Sigmoid colon (tissue), 7 donors: Measurements from ENCODE around the gene TNFRSF13B. TPM values are rescaled to one million over a fixed set of nuclear protein-coding genes. Genes with fewer than 3 reads are reported as not detected.

Experiments used
- DNase-seq: peaks from one replicate; pipeline ENCODE4 v3.0.0-alpha.2; 2019
- H3K27ac ChIP-seq, 4 donors: fragments of 200-600 bp; sonication (generic); one replicate each; pipeline ENCODE4 v1.5.1; 2016 to 2019; ENCODE audit warnings: mild to moderate bottlenecking in 1 of 4
- H3K27me3 ChIP-seq, 3 donors: fragments of 200-600 bp; sonication (generic); one replicate each; pipeline ENCODE4 v1.5.1; 2019; ENCODE audit warnings: mild to moderate bottlenecking in 1 of 3
- H3K36me3 ChIP-seq, 4 donors: fragments of 200-600 bp; sonication (generic); one replicate each; pipeline ENCODE4 v1.5.1; 2016 to 2019
- H3K4me1 ChIP-seq, 4 donors: fragments of 200-600 bp; sonication (generic); one replicate each; pipeline ENCODE4 v1.5.1; 2017 to 2019
- H3K4me3 ChIP-seq, 4 donors: fragments of 200-600 bp; sonication (generic); one replicate each; pipeline ENCODE4 v1.5.1; 2017 to 2019; ENCODE audit warnings: mild to moderate bottlenecking in 2 of 4, moderate library complexity in 1 of 4
- H3K9me3 ChIP-seq, 4 donors: fragments of 200-600 bp in 3 of 4; sonication (generic) in 3 of 4; one replicate each; pipeline versions ENCODE4 v1.5.1 to v1.6.1; 2013 to 2019
- CTCF ChIP-seq, 4 experiments: fragments of 450-650 bp in 3 of 4; fragments of 200-600 bp in 1 of 4; IDR thresholded peaks; one replicate each; pipeline ENCODE4 v1.5.1; 2016 to 2019; ENCODE audit warnings: antibody characterized with exemption in 4 of 4, mild to moderate bottlenecking in 3 of 4, moderate library complexity in 2 of 4
- EP300 ChIP-seq, 4 donors: sonication (generic); formaldehyde crosslinking; IDR thresholded peaks; one replicate each; pipeline ENCODE4 v1.6.1; 2017; ENCODE audit warnings: antibody characterized with exemption in 4 of 4
- POLR2A ChIP-seq, 2 donors: fragments of 450-650 bp; IDR thresholded peaks; one replicate each; pipeline ENCODE4 v1.6.1; 2016; ENCODE audit warnings: antibody characterized with exemption in 2 of 2, mild to moderate bottlenecking in 2 of 2, moderate library complexity in 2 of 2
- POLR2AphosphoS5 ChIP-seq, 4 donors: sonication (generic); formaldehyde crosslinking; IDR thresholded peaks; one replicate each; pipeline ENCODE4 v1.6.1; 2017; ENCODE audit warnings: antibody characterized with exemption in 4 of 4
- WGBS, 2 donors: extraction: QIAGEN DNeasy Blood & Tissue Kit; methylation state at CpG; one replicate each; pipeline ENCODE4 v1.1.7; 2013; 5-methylcytosine and 5-hydroxymethylcytosine counted together
- intact Hi-C: fragments of 100-400 bp; cut with DNase I; formaldehyde crosslinking; loops from one replicate; pipeline ENCODE4 v1.15.1; 2023
- polyA plus RNA-seq, 3 donors: library from polyadenylated mRNA; stranded (reverse); fragments of 200-250 nt; gene quantifications; one replicate each; pipeline ENCODE4 v1.2.3, GENCODE V29; 2013
- total RNA-seq, 4 donors: library from RNA; depleted of rRNA; stranded (reverse); fragments of >200 nt; gene quantifications; one replicate each; pipeline ENCODE4 v1.1.0, GENCODE V29; 2016
- donor health status: healthy with polysubstance abuse.
- donor health status: Bipolar disorder and iron deficiency.
- donor health status: healthy.

Gene TNFRSF13B
- total and polyA plus RNA-seq, 7 donors: 15.2 TPM; not detected in 6

GRCh38 chr17:16912021-16912962 lies 59.6 kb downstream of the TNFRSF13B start:
- TF ChIP-seq POLR2A (IDR thresholded peaks at IDR 0.05): no peak
- no peak for TF ChIP-seq POLR2AphosphoS5 (IDR thresholded peaks at IDR 0.05)
- TF ChIP-seq EP300 (IDR thresholded peaks at IDR 0.05): no peak
- TF ChIP-seq CTCF (IDR thresholded peaks at IDR 0.05): no peak
- intact Hi-C loops: no loop called here
- H3K27ac ChIP-seq: no peak overlapping the region
- DNase-seq: peak; percentile 48
- no peaks in the 10 kb centered on the region for H3K27me3 ChIP-seq
- no peak overlapping the region for H3K4me3 ChIP-seq
- no peaks in the 10 kb centered on the region for H3K36me3 ChIP-seq
- no peaks in the 10 kb centered on the region for H3K9me3 ChIP-seq
- no peaks in the 10 kb centered on the region for H3K4me1 ChIP-seq
- WGBS, 2 donors: 85 to 92% methylated on average over 17 of the region's 17 CpGs

- WGBS, 2 donors: 83 to 88% methylated on average over 17 of the region's 17 CpGs
- no peak for DNase-seq
These were observed 60.6 kb downstream of the TNFRSF13B start for GRCh38 chr17:16911141-16911937.

DNA sequence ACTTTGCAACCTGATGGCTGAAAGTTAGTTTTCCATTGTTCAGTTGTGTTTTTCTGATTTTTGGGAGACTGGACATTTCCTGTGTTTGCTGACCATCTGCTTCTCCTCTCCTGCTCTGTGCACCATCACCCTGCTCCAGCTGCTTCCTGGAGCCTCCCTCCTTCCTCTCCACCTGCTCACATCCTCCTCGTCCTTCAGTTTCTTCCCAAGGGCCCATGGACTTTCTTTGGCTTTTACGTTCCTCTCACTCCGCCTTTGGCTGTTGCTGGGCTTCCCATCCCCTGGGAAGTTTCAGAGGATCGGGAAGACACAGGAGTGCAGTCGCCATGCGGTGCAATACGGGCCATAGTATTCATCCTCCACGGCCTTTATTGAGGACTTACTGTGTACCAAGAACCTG lies 61.6 kb downstream of the TNFRSF13B start:
- intact Hi-C loops: no loop called here
- no peak for TF ChIP-seq CTCF (IDR thresholded peaks at IDR 0.05)
- no peak for TF ChIP-seq POLR2AphosphoS5 (IDR thresholded peaks at IDR 0.05)
- TF ChIP-seq POLR2A (IDR thresholded peaks at IDR 0.05): no peak
- TF ChIP-seq EP300 (IDR thresholded peaks at IDR 0.05): no peak
- WGBS, 2 donors: 81 to 89% methylated on average over 8 of the region's 8 CpGs
- Histone ChIP-seq H3K9me3 (no peaks in the 10 kb centered on the region), H3K36me3 (no peaks in the 10 kb centered on the region), H3K4me1 (no peaks in the 10 kb centered on the region), H3K27me3 (no peaks in the 10 kb centered on the region), H3K4me3 (no peak overlapping the region), H3K27ac (no peak overlapping the region)
- no peak for DNase-seq

More at GRCh38 chr17:16911141-16911937, 60.6 kb downstream of the TNFRSF13B start:
- Histone ChIP-seq H3K4me3 (no peak overlapping the region), H3K9me3 (no peaks in the 10 kb centered on the region), H3K27me3 (no peaks in the 10 kb centered on the region), H3K36me3 (no peaks in the 10 kb centered on the region), H3K4me1 (no peaks in the 10 kb centered on the region), H3K27ac (no peak overlapping the region)
- intact Hi-C loops: no loop called here
- TF ChIP-seq POLR2AphosphoS5 (IDR thresholded peaks at IDR 0.05) (peak in 1 of 4 donors; percentile 17), EP300 (IDR thresholded peaks at IDR 0.05) (no peak), CTCF (IDR thresholded peaks at IDR 0.05) (no peak), POLR2A (IDR thresholded peaks at IDR 0.05) (no peak)

GRCh38 chr17:16909472-16910246 lies 62.3 kb downstream of the TNFRSF13B start:
- 65 to 72% methylated on average over 13 of the region's 13 CpGs for WGBS, 2 donors
- Histone ChIP-seq H3K4me1 (no peaks in the 10 kb centered on the region), H3K27ac (no peak overlapping the region), H3K27me3 (no peaks in the 10 kb centered on the region), H3K36me3 (no peaks in the 10 kb centered on the region), H3K9me3 (no peaks in the 10 kb centered on the region), H3K4me3 (no peak overlapping the region)
- TF ChIP-seq CTCF (IDR thresholded peaks at IDR 0.05) (no peak), EP300 (IDR thresholded peaks at IDR 0.05) (no peak), POLR2AphosphoS5 (IDR thresholded peaks at IDR 0.05) (no peak), POLR2A (IDR thresholded peaks at IDR 0.05) (no peak)
- DNase-seq: no peak
- intact Hi-C loops: no loop called here
